SK-N-SH (cell line): ENCODE results near the gene CHCHD3. TPM values are rescaled to one million over a fixed set of nuclear protein-coding genes. Genes with fewer than 3 reads are reported as not detected.

Source experiments
- CTCF ChIA-PET: fragments of 300-600, 350-600 bp; formaldehyde crosslinking; extraction: SDS; loops from one replicate; lab custom pipeline; 2021; lab: Yijun Ruan, JAX
- POLR2A ChIA-PET: fragments of 350-600 bp; sonication (Branson Sonifier 250); formaldehyde crosslinking; extraction: SDS; loops from one replicate; lab custom pipeline; 2020; ENCODE audit warnings: antibody characterized with exemption, inconsistent platforms; lab: Yijun Ruan, JAX
- DNase-seq: peaks from one replicate; pipeline ENCODE4 v3.0.0; 2012
- H2AFZ ChIP-seq: fragments of 200-600 bp; sonication (generic); 2 replicates; pipeline ENCODE4 v1.8.1; 2016; ENCODE audit warnings: antibody characterized with exemption, mild to moderate bottlenecking, low read depth
- H3F3A ChIP-seq: fragments of 200-600 bp; sonication (generic); replicated peaks from 2 replicates; pipeline ENCODE3; 2016; ENCODE audit warnings: antibody characterized with exemption, mild to moderate bottlenecking; ENCODE audit not compliant: insufficient read depth
- H3K27ac ChIP-seq, 2 experiments: fragments of 200-500 bp in 1 of 2; fragments of 200-600 bp in 1 of 2; sonication (Bioruptor generic) in 1 of 2; sonication (generic), shearing (Covaris generic) in 1 of 2; 2 replicates each; pipeline versions ENCODE4 v1.5.1 to v1.6.1; 2014 to 2016; ENCODE audit warnings: low read depth in 2 of 2, inconsistent platforms in 1 of 2, low read length in 1 of 2, mild to moderate bottlenecking in 1 of 2, mixed read lengths in 1 of 2
- H3K27me3 ChIP-seq: fragments of 200-600 bp; sonication (generic), shearing (Covaris generic); 2 replicates; pipeline ENCODE4 v1.6.1; 2016; ENCODE audit warnings: mixed run types; ENCODE audit not compliant: insufficient read depth
- H3K36me3 ChIP-seq, 2 experiments: fragments of 200-500 bp in 1 of 2; fragments of 200-600 bp in 1 of 2; sonication (Bioruptor generic) in 1 of 2; sonication (generic) in 1 of 2; replicated peaks in 1 of 2; 2 replicates each; pipeline versions ENCODE3 to v1.5.1; 2014 to 2016; ENCODE audit warnings: low read length in 1 of 2, mild to moderate bottlenecking in 1 of 2; ENCODE audit not compliant: insufficient read depth in 2 of 2, control insufficient read depth in 1 of 2
- H3K4me1 ChIP-seq, 2 experiments: fragments of 200-500 bp in 1 of 2; fragments of 200-600 bp in 1 of 2; sonication (Bioruptor generic) in 1 of 2; sonication (generic), shearing (Covaris generic) in 1 of 2; 2 replicates each; pipeline versions ENCODE4 v1.5.1 to v1.6.1; 2014 to 2016; ENCODE audit warnings: low read depth in 1 of 2, low read length in 1 of 2, mixed run types in 1 of 2; ENCODE audit not compliant: insufficient read depth in 2 of 2, control insufficient read depth in 1 of 2
- H3K4me2 ChIP-seq: fragments of 200-600 bp; sonication (generic), shearing (Covaris generic); 2 replicates; pipeline ENCODE4 v1.6.1; 2017; ENCODE audit warnings: mixed run types
- H3K4me3 ChIP-seq, 2 experiments: fragments of 200-500 bp in 1 of 2; fragments of 200-600 bp in 1 of 2; sonication (Bioruptor generic) in 1 of 2; sonication (generic), shearing (Covaris generic) in 1 of 2; 2 replicates each; pipeline versions ENCODE4 v1.5.1 to v1.8.1; 2014 to 2016; ENCODE audit warnings: low read depth in 2 of 2, inconsistent platforms in 1 of 2, low read length in 1 of 2, mild to moderate bottlenecking in 1 of 2, mixed read lengths in 1 of 2, moderate library complexity in 1 of 2
- H3K79me2 ChIP-seq: fragments of 200-600 bp; sonication (generic); 2 replicates; pipeline ENCODE4 v1.8.1; 2017; ENCODE audit warnings: mild to moderate bottlenecking; ENCODE audit not compliant: insufficient read depth
- H3K9ac ChIP-seq: fragments of 200-600 bp; sonication (generic); 2 replicates; pipeline ENCODE4 v1.6.1; 2017; ENCODE audit warnings: mixed run types
- H3K9me2 ChIP-seq: fragments of 200-600 bp; sonication (generic); 2 replicates; pipeline ENCODE4 v1.6.1; 2017; ENCODE audit warnings: mixed run types
- H3K9me3 ChIP-seq: fragments of 200-600 bp; sonication (generic); 2 replicates; pipeline ENCODE4 v1.6.1; 2017; ENCODE audit warnings: mixed run types, mild to moderate bottlenecking, moderate library complexity
- H4K20me1 ChIP-seq: fragments of 200-600 bp; sonication (generic); 2 replicates; pipeline ENCODE4 v1.6.1; 2017; ENCODE audit warnings: mild to moderate bottlenecking, mixed run types; ENCODE audit not compliant: insufficient read depth
- EP300 ChIP-seq, 2 experiments: IDR thresholded peaks; 2 replicates each; pipeline versions ENCODE4 v1.4.0 to v1.6.1; 2012; ENCODE audit warnings: borderline replicate concordance in 1 of 2, low read depth in 1 of 2, low read length in 1 of 2
- EZH2phosphoT487 ChIP-seq: fragments of 200-600 bp; sonication (generic); IDR thresholded peaks from 2 replicates; pipeline ENCODE4 v1.6.1; 2017; ENCODE audit warnings: low read depth, mixed run types, mild to moderate bottlenecking, antibody characterized with exemption, moderate library complexity, borderline replicate concordance
- FOSL2 ChIP-seq: IDR thresholded peaks from 2 replicates; pipeline ENCODE4 v1.4.0; 2012; ENCODE audit warnings: low read depth, mild to moderate bottlenecking, moderate library complexity, borderline replicate concordance
- FOXM1 ChIP-seq: IDR thresholded peaks from 2 replicates; pipeline ENCODE4 v1.4.0; 2012; ENCODE audit warnings: low read depth, mild to moderate bottlenecking
- GATA2 ChIP-seq: sonication (generic); formaldehyde crosslinking; IDR thresholded peaks from 2 replicates; pipeline ENCODE4 v1.5.0; 2020; ENCODE audit warnings: mild to moderate bottlenecking, missing genetic modification reagents
- IRF3 ChIP-seq: fragments of 150-350 bp; IDR thresholded peaks from 2 replicates; pipeline ENCODE4 v1.6.1; 2016; ENCODE audit warnings: mild to moderate bottlenecking, low read depth, low read length
- MAX ChIP-seq: IDR thresholded peaks from 2 replicates; pipeline ENCODE4 v1.4.0; 2012; ENCODE audit warnings: low read depth
- MEF2A ChIP-seq: IDR thresholded peaks from 2 replicates; pipeline ENCODE4 v1.4.0; 2012; ENCODE audit warnings: low read depth, borderline replicate concordance
- MXI1 ChIP-seq: IDR thresholded peaks from 2 replicates; pipeline ENCODE4 v1.6.1; 2012; ENCODE audit warnings: mild to moderate bottlenecking, low read depth, low read length, improper control_type of control experiment
- RXRA ChIP-seq: IDR thresholded peaks from 2 replicates; pipeline ENCODE4 v1.4.0; 2012; ENCODE audit warnings: low read depth, mild to moderate bottlenecking, borderline replicate concordance
- TAF1 ChIP-seq: IDR thresholded peaks from 2 replicates; pipeline ENCODE4 v1.6.1; 2012; ENCODE audit warnings: low read depth, mild to moderate bottlenecking, low read length, moderate library complexity, borderline replicate concordance
- TCF12 ChIP-seq: IDR thresholded peaks from 2 replicates; pipeline ENCODE4 v1.4.0; 2012
- WGBS: methylation state at CpG from one replicate; pipeline ENCODE4 v1.1.6; 2017; ENCODE audit warnings: low lambda C conversion rate; 5-methylcytosine and 5-hydroxymethylcytosine counted together
- polyA plus RNA-seq, 3 experiments: library from polyadenylated mRNA; depleted of rRNA; stranded (reverse); fragments of >200 nt; gene quantifications; 2 replicates each; pipeline ENCODE4 v1.2.3, GENCODE V29; 2012
- TF ChIP-seq, protein P1 (sequence below): IDR thresholded peaks from 2 replicates; pipeline ENCODE4; 2012
- TF ChIP-seq, protein P2 (sequence below): IDR thresholded peaks from 2 replicates; pipeline ENCODE4 v1.6.1; 2012; ENCODE audit warnings: mild to moderate bottlenecking, low read depth, low read length, moderate library complexity

CHCHD3 gene
- polyA plus RNA-seq, 1 of the 3 experiments (the other 2 are of a cell fraction) = 97.1 TPM

DNA sequence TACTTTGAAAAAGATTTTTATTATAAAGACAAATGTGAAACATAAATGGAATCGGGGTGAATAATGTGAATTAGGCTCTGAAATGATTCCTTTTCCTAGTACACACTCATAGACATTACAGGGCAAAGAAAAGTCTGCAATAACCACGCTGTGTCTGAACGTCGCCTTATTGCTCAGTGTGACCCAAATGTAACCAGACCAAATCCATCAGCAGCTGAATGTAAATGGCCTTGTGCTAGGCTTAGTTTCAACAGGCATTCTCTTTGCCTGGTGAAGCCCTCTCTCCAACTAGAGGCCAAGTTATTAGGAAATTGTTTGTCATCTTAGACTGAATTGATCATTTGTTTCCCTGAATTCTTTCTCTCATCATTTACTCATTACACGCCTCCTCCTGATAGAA, 225.5 kb downstream of the CHCHD3 start:
- 98% methylated on average over 5 of the region's 5 CpGs for WGBS
- CTCF ChIA-PET = no interaction called here

GRCh38 chr7:132855901-132856300, 226.0 kb downstream of the CHCHD3 start:
- ChIA-PET CTCF (no interaction called here), POLR2A (no interaction called here)
- H3K79me2 ChIP-seq = no peaks in the 10 kb centered on the region
- no peak overlapping the region for H3K27ac ChIP-seq
- no peaks in the 10 kb centered on the region for H3K4me1 ChIP-seq
- H3K4me3 ChIP-seq = no peak overlapping the region
- H3K4me2 ChIP-seq = no peak overlapping the region
- WGBS = 98% methylated on average over 2 of the region's 2 CpGs
- no peaks in the 10 kb centered on the region for H4K20me1 ChIP-seq
- H3K9me2 ChIP-seq = no peaks in the 10 kb centered on the region
- H3K9ac ChIP-seq = no peak overlapping the region
- no peaks in the 10 kb centered on the region for H3F3A ChIP-seq
- H3K27me3 ChIP-seq = no peaks in the 10 kb centered on the region
- TF ChIP-seq FOXM1 (no peak), MXI1 (no peak), IRF3 (no peak)
- peaks cover 0 to 17% of the 10 kb centered on the region in 2 experiments for H3K36me3 ChIP-seq
- no peak overlapping the region for H2AFZ ChIP-seq
- no peaks in the 10 kb centered on the region for H3K9me3 ChIP-seq
- no peak for DNase-seq

More for the DNA sequence above, 225.5 kb downstream of the CHCHD3 start:
- no peaks in the 10 kb centered on the region for H3K9me3 ChIP-seq
- H3K4me1 ChIP-seq = no peaks in the 10 kb centered on the region
- no peaks in the 10 kb centered on the region for H3K27me3 ChIP-seq
- H3K9ac ChIP-seq = no peak overlapping the region
- H3K9me2 ChIP-seq = no peaks in the 10 kb centered on the region
- POLR2A ChIA-PET = no interaction called here
- no peaks in the 10 kb centered on the region for H3K79me2 ChIP-seq
- H3K27ac ChIP-seq = no peak overlapping the region
- DNase-seq = no peak
- TF ChIP-seq TCF12 (no peak), RXRA (no peak), FOSL2 (no peak), FOXM1 (no peak), MXI1 (no peak), GATA2 (CRISPR knock-in tag) (no peak), MEF2A (no peak), TAF1 (no peak), EZH2phosphoT487 (no peak), MAX (no peak), EP300 (IDR thresholded peaks at IDR 0.05; ENCODE audit: borderline replicate concordance in 1 of 2, low read depth in 1 of 2, low read length in 1 of 2) (no peak)
- TF ChIP-seq, protein P1, sequence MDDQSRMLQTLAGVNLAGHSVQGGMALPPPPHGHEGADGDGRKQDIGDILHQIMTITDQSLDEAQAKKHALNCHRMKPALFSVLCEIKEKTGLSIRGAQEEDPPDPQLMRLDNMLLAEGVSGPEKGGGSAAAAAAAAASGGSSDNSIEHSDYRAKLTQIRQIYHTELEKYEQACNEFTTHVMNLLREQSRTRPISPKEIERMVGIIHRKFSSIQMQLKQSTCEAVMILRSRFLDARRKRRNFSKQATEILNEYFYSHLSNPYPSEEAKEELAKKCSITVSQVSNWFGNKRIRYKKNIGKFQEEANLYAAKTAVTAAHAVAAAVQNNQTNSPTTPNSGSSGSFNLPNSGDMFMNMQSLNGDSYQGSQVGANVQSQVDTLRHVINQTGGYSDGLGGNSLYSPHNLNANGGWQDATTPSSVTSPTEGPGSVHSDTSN = no peak
- TF ChIP-seq, protein P2, sequence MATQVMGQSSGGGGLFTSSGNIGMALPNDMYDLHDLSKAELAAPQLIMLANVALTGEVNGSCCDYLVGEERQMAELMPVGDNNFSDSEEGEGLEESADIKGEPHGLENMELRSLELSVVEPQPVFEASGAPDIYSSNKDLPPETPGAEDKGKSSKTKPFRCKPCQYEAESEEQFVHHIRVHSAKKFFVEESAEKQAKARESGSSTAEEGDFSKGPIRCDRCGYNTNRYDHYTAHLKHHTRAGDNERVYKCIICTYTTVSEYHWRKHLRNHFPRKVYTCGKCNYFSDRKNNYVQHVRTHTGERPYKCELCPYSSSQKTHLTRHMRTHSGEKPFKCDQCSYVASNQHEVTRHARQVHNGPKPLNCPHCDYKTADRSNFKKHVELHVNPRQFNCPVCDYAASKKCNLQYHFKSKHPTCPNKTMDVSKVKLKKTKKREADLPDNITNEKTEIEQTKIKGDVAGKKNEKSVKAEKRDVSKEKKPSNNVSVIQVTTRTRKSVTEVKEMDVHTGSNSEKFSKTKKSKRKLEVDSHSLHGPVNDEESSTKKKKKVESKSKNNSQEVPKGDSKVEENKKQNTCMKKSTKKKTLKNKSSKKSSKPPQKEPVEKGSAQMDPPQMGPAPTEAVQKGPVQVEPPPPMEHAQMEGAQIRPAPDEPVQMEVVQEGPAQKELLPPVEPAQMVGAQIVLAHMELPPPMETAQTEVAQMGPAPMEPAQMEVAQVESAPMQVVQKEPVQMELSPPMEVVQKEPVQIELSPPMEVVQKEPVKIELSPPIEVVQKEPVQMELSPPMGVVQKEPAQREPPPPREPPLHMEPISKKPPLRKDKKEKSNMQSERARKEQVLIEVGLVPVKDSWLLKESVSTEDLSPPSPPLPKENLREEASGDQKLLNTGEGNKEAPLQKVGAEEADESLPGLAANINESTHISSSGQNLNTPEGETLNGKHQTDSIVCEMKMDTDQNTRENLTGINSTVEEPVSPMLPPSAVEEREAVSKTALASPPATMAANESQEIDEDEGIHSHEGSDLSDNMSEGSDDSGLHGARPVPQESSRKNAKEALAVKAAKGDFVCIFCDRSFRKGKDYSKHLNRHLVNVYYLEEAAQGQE = no peak
- peaks cover 0 to 12% of the 10 kb centered on the region in 2 experiments for H3K36me3 ChIP-seq
- no peaks in the 10 kb centered on the region for H3F3A ChIP-seq
- no peak overlapping the region for H3K4me3 ChIP-seq
- no peaks in the 10 kb centered on the region for H4K20me1 ChIP-seq
- H3K4me2 ChIP-seq = no peak overlapping the region
- H2AFZ ChIP-seq = no peak overlapping the region
